Chondrocyte (in vitro differentiated cells): ENCODE measurements around the gene BMPER. TPM values are rescaled to one million over a fixed set of nuclear protein-coding genes. Genes with fewer than 3 reads are reported as not detected.

ENCODE experiments used
- DNase-seq: peaks from one replicate; pipeline ENCODE4 v3.0.0; 2021; ENCODE audit warnings: mixed read lengths, low spot score
- H3K27ac Mint-ChIP-seq: one replicate; pipeline ENCODE4 v1.8.0; 2021; ENCODE audit warnings: mild to moderate bottlenecking, moderate library complexity, mixed read lengths; ENCODE audit not compliant: unreplicated experiment
- H3K27me3 Mint-ChIP-seq: 2 replicates; pipeline ENCODE4 v1.8.0; 2021; ENCODE audit warnings: low read depth, mixed read lengths
- H3K36me3 Mint-ChIP-seq: 2 replicates; pipeline ENCODE4 v1.8.0; 2021; ENCODE audit warnings: low read depth, mixed read lengths
- H3K4me1 Mint-ChIP-seq: 2 replicates; pipeline ENCODE4 v1.8.0; 2021; ENCODE audit warnings: low read depth, mild to moderate bottlenecking, mixed read lengths
- H3K4me3 Mint-ChIP-seq: one replicate; pipeline ENCODE4 v1.8.0; 2021; ENCODE audit warnings: mild to moderate bottlenecking, moderate library complexity, mixed read lengths; ENCODE audit not compliant: unreplicated experiment
- H3K9me3 Mint-ChIP-seq: 2 replicates; pipeline ENCODE4 v1.8.0; 2021; ENCODE audit warnings: low read depth, mixed read lengths
- CTCF ChIP-seq: fragments of 200-600 bp; sonication (generic); IDR thresholded peaks from 2 replicates; pipeline ENCODE4 v1.5.0; 2021; ENCODE audit warnings: antibody characterized with exemption, mild to moderate bottlenecking, moderate library complexity
- long read RNA-seq: library from polyadenylated mRNA; stranded (forward); transcript quantifications from one replicate; pipeline ENCODE4 v2.0.0, GENCODE V29; 2021
- total RNA-seq: library from RNA; stranded (reverse); gene quantifications from 3 replicates; pipeline ENCODE4 v1.2.1, GENCODE V29; 2021

BMPER gene
- total RNA-seq = 0.30 to 0.63 TPM (median 0.62 TPM) in 3 replicates
- long read RNA-seq = 0 reads

- peaks cover 10% of the 10 kb centered on the region for H3K4me1 Mint-ChIP-seq
- H3K27ac Mint-ChIP-seq = no peak within 1 kb of the TSS
- no peak for TF ChIP-seq CTCF
- H3K4me3 Mint-ChIP-seq = peak within 1 kb of the TSS; percentile 78
- no peaks in the 10 kb centered on the region for H3K36me3 Mint-ChIP-seq
- peaks cover 29% of the 10 kb centered on the region for H3K27me3 Mint-ChIP-seq
- no peak for DNase-seq
- H3K9me3 Mint-ChIP-seq = no peaks in the 10 kb centered on the region
These were observed at the start of gene BMPER for GRCh38 chr7:33905389-33906032. BMPER (plus strand) TSS chr7:33905539; CDS start chr7:33905614, 75 bp downstream.

- H3K4me1 Mint-ChIP-seq = no peaks in the 10 kb centered on the region
- H3K36me3 Mint-ChIP-seq = no peaks in the 10 kb centered on the region
- H3K4me3 Mint-ChIP-seq = no peak overlapping the region
- H3K27me3 Mint-ChIP-seq = no peaks in the 10 kb centered on the region
- no peaks in the 10 kb centered on the region for H3K9me3 Mint-ChIP-seq
- DNase-seq = no peak
- no peak overlapping the region for H3K27ac Mint-ChIP-seq
- no peak for TF ChIP-seq CTCF
These were observed 43.4 kb upstream of the BMPER start for GRCh38 chr7:33861947-33862346.

GRCh38 chr7:33862946-33863814 lies 42.2 kb upstream of the BMPER start:
- H3K4me1 Mint-ChIP-seq = no peaks in the 10 kb centered on the region
- H3K9me3 Mint-ChIP-seq = no peaks in the 10 kb centered on the region

GRCh38 chr7:33868166-33868565 lies 37.2 kb upstream of the BMPER start:
- Mint-ChIP-seq H3K4me1 (peaks cover 5% of the 10 kb centered on the region), H3K4me3 (no peak overlapping the region), H3K9me3 (peaks cover 8% of the 10 kb centered on the region), H3K36me3 (no peaks in the 10 kb centered on the region), H3K27me3 (no peaks in the 10 kb centered on the region), H3K27ac (no peak overlapping the region)
- TF ChIP-seq CTCF = no peak
- no peak for DNase-seq

More at GRCh38 chr7:33862946-33863814, 42.2 kb upstream of the BMPER start:
- H3K36me3 Mint-ChIP-seq = no peaks in the 10 kb centered on the region
- TF ChIP-seq CTCF = no peak
- no peak for DNase-seq
- no peak overlapping the region for H3K27ac Mint-ChIP-seq
- no peak overlapping the region for H3K4me3 Mint-ChIP-seq
- no peaks in the 10 kb centered on the region for H3K27me3 Mint-ChIP-seq

GRCh38 chr7:33869176-33869575 lies 36.2 kb upstream of the BMPER start:
- H3K9me3 Mint-ChIP-seq = peaks cover 8% of the 10 kb centered on the region
- no peak for DNase-seq
- H3K27ac Mint-ChIP-seq = no peak overlapping the region
- H3K4me3 Mint-ChIP-seq = no peak overlapping the region
- H3K27me3 Mint-ChIP-seq = no peaks in the 10 kb centered on the region
- peaks cover 15% of the 10 kb centered on the region for H3K4me1 Mint-ChIP-seq
- TF ChIP-seq CTCF = no peak
- no peaks in the 10 kb centered on the region for H3K36me3 Mint-ChIP-seq
